GM19240 (cell line): Measurements from ENCODE around the gene RNF220.

ENCODE experiments used
- DNase-seq: peaks from one replicate; pipeline ENCODE4 v3.0.0; 2011; ENCODE audit warnings: low spot score; ENCODE audit not compliant: insufficient read length

The RNF220 gene

GRCh38 chr1:44606701-44607281 lies 201.7 kb downstream of the RNF220 start:
- no peak for DNase-seq

DNA sequence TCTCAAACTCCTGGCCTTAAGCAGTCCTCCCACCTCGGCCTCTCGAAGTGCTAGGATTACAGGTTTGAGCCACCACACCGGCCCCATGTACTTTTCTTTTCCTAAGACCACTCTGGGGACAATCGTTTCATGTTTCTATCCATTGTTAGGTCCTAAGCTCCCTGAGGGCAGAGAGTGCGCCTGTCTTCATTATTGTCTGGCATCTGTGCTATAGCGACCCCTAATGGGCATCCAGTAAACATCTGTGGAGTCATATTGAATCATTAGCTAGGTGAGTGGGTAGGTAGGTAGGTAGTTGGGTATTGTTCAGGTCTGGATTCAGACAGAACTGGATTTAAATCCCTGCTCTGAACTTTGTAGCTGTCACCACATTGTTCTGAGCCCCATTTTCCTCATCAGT lies 203.1 kb downstream of the RNF220 start:
- no peak for DNase-seq

GRCh38 chr1:44609412-44609767 lies 204.3 kb downstream of the RNF220 start:
- DNase-seq, result no peak

DNA sequence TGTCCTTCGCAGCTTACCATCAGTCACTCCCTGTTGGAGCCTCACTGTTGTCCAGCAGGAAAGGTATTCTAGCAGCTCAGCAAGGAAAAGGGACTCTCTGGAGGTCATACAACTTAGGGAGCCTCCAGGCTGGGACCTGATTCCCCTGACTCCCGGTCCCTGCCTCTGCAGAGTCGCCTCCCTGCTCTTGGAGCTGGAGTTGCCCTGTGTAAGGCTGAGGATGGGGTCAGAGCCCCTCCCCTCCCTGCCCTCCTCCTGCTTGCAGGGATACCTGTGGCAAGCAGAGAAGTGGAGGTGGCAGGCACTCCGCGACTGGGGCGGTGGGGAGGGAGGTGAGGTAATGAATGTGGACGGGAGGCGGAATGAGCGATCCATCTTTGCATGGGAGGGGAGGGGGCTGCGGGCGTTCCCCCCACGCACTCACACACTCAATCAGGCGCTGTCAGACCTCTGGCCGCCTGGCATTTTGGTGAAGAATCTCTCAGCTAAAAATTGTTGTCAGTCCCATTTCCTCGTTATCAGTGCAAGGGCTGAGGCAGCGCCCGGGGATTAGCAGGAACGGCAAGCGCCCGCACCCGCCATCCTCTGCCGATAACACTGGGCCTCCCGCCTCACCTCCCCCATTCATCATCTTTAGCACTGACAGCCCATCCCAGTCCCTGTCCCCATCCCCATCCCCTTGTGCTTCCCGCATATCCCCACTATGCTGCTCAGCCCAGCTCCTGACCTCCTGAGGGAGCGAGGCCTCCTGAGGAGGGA lies 204.9 kb downstream of the RNF220 start:
- no peak for DNase-seq

GRCh38 chr1:44610527-44611148 lies 205.6 kb downstream of the RNF220 start:
- DNase-seq, result no peak

DNA sequence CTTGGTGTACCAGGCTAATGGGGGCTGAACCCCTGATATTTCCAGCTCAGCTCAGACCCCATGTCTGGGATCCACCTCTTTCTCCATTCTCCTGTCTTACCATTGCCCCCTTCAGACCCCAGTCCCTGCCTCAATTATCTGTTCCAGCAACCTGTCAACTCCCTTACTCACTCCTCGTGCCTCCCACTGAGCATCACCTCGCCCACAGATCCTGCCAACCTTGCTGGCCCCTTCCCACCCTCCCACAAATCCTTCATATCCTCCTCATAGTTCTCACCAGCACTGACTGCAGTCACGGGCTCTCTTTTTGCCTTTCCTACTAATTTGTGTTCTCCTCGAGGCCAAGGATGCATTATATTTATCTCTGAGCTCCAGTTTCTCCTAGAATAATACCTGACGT lies 206.4 kb downstream of the RNF220 start:
- DNase-seq, result no peak

- DNase-seq, result no peak
These were observed 206.8 kb downstream of the RNF220 start for GRCh38 chr1:44611866-44612265.

- DNase-seq, result no peak
These were observed 208.9 kb downstream of the RNF220 start for GRCh38 chr1:44613941-44614340.

DNA sequence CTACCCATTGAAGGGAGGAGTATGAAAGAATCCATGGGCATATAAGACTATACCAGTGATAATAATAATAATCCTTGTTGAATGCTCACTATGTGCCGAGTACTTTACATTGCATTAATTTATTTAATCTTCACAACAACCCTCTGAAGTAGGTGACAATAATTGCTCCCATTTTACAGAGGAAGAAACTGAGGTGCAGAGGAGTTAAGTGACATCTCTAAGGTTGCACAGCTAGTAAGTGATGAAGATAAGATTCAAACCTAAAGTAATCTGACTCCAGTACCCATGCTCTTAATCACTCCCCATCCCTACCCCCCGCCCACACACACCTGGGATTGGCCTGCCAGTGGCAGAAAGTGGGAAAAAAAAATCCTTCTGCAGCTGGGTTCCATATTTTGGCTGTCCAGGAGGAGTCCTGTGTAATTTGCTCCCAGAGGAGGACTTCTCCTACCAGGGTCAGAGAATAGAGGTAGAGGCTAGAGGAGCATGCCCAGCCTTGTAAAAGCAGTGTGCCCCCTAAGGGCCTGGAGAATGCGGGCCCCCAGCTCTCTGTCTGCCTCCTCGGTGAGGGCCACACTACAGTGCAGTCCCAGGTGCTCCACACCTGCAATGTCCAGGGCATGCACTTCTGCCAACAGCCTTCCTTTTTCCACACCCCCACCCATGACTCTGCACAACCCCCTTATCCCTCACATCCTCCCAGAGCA lies 211.4 kb downstream of the RNF220 start:
- DNase-seq, result no peak

GRCh38 chr1:44616991-44617702 lies 212.1 kb downstream of the RNF220 start:
- DNase-seq, result no peak

DNA sequence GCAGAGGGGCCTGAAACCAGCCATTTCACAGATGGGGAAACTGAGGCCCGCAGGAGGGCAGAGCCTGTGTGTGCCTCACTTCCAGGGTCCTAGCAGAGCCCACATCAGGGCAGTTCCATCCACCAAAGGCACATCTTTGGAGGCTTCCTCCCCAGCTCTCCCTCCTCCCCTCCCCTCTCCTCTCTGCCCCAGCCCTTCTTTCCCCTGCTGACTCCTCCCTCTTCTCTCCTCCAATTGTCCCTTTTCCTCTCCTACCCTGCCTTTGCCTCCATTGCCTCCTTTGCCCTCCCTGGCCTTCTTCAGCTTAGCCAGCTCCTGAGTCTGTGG lies 212.6 kb downstream of the RNF220 start:
- DNase-seq, result no peak

GRCh38 chr1:44619261-44619900 lies 214.3 kb downstream of the RNF220 start:
- DNase-seq, result no peak

DNA sequence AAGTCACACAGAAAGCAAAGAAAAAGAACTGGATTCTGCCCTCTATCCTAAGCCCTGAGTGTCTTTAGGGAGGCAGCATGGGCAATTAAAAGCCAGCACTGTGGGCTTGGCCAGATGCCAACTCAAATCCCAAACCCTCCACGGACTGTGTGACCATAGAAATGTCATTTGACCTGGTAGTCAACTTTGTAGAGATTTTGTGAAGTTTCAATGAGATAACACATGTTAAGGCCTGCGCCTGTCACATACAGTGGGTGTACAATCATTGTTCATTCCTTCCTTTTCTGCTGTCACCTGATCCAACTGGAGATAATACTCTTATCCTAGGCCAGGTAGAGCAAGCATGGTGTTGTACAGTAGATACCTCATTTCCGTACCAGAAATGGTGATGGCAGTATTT lies 215.0 kb downstream of the RNF220 start:
- no peak for DNase-seq

GRCh38 chr1:44621841-44622286 lies 216.8 kb downstream of the RNF220 start:
- no peak for DNase-seq

DNA sequence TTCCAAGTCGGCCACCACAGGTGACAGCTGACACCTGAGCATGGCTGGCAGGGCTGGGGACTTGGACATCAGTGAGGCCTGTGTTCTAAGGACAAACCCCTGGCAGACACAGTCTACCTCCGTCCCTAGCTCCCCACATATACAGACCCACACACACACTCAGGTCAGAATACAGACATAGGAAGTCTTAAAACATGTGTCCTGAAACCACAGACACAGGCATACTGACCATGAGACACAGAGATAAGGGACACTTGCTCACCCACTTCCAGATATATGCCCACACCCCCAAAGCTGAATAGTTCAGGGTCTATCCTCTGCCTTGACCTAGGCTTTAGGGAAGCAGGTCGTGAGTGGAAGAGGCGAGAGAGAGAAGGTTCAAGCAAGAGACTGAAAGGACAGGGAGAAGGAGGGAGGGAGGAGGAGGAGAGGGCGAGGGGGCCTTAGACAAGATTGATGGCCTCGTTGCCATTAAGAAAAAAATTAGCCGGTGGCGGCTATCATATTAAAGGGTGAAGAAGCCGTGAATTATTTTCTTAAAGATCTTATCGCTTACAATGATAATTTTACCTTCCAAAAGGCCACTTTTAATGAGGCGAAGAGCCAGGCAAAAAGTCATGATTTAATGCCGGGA lies 219.3 kb downstream of the RNF220 start:
- no peak for DNase-seq

DNA sequence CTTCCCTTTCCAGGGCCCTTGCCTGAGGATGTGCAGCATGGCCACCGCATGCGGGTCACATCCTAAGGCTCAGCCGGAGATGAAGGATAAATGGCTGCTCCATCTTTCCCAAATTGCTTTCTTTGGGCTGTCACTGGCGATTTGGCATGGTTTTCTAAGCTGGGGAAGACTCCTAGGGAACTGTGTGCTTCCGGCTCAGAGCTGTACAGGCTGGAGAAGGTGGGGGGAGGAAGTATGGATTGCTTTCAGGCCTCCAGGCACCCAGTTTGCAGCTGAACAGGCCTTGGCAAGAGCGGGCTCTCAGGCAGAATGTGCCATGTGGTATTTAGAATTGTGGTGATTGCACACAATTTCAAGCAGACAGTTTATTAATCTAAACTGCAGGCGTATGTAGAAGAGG lies 220.3 kb downstream of the RNF220 start:
- no peak for DNase-seq

DNA sequence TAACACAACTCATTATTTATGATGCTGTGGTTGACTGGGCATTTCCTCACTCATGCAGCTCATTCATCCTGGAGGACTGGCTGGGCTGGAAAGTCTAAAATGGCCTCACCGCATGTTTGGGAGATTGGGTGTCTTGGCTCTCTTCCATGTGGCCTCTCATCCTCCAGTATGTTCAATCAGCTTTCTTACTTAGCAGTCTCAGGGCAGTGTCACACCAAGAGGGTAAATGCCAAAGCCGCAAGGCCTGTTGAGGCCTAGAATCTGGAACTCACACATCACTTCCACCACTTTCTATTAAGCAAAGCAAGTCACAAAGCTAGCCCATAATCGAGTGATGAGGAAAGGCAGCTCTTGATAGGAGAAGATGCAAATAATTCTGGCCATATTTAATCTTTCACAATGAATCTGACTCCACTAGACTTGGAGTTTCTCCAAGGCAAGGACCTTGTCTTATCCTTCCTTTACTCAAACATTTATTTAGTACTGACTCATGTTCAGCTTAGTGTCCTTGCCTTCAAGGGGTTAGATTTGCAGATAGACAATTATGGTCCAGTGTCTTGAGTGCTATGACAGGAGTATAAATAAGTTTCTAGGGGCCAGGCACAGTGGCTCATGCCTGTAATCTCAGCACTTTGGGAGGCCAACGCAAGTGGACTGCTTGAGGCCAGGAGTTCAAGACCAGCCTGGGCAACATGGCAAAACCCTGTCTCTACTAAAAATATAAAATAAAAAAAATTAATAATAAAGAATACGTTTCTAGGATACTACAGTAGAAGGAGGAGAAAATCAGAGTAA lies 224.1 kb downstream of the RNF220 start:
- DNase-seq, result no peak

DNA sequence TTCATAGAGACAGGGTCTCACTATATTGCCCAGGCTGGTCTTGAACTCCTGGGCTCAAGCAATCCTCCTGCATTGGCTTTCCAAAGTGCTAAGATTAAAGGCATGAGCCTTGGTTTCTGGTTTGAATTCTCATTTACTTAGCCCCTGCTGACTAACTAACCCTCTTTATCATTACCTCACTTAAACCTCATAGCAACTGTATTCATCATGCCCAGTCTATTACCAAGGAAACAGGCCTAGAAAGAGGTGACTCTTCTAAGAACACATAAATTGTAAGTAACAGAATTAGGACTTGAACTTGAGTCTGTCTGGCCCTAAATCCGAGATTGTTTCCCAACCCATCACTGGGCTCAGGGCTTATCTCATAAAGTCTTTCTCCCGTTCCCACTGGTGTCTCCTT lies 225.1 kb downstream of the RNF220 start:
- DNase-seq, result no peak

- no peak for DNase-seq
These were observed 226.2 kb downstream of the RNF220 start for GRCh38 chr1:44631333-44631646.
